Stimulated activated CD8-positive, alpha-beta memory T cell treated with anti-CD3 and anti-CD28 coated beads, Interleukin-12 subunit alpha, Interleukin-12 subunit beta, amount 100 ng/mL, for 4 hours (primary cell): Measurements from ENCODE around the gene FIS1.
A peak's percentile ranks its signal among the peaks of the same experiment; 100 is the strongest.

ENCODE experiments used
- DNase-seq: peaks from one replicate; pipeline ENCODE4 v3.0.0-alpha.2; 2020; ENCODE audit warnings: low read depth

The FIS1 gene

DNA sequence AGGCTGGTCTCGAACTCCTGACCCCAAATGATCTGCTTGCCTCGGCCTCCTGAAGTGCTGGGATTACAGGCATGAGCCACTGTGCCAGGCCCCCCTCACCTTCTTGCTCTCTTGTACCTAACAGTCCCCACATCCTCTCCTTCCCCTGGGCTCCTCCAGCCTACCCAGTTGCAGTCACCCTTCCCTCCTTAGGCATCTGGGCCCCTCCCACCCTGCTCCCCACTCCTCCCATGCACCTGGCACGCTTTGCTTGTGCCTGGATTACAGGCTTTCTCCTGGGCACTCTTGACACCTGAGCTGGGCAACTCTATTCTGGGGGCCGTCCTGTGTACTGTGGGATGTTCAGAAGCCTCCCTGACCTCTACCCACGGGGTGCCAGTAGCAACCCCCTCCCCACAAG, 10.2 kb downstream of the FIS1 start:
- no peak for DNase-seq

- DNase-seq = no peak
Measured at GRCh38 chr7:101233907-101234547, 10.9 kb downstream of the FIS1 start.

DNA sequence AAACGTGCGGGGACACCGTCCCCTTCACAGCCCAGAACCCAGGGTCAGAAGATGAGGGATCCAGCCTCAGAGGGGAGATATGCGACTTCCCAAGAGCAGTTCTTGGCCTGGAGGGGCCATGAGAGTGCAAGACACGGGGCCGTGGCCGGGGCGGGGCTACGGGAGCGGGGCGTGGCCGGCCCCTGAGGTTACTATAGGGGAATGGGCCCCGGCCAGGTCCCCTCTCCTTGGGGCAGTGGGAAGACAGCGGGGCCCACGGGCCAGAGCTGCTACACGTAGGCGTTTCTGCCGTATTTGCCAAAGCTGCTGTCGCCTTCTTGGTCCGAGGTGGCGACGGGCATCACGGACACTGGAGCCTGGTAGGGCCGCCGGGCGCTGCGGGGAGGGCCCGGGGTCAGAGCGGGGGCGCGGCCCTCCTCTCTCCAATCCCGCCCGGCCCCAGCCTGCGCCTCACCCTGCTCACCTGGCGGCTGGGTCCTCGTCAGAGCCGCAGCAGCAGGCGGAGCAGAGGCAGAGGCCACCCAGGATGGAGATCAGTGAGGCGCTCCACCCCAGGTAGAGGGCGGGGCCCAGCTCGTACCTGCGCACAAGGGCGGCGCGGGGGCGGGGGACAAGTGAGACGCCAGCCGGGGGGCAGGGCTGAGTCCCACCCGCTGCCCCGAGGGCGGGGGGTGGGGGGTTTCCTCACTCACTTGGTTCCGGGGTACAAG, 12.6 kb downstream of the FIS1 start:
- DNase-seq = no peak

DNA sequence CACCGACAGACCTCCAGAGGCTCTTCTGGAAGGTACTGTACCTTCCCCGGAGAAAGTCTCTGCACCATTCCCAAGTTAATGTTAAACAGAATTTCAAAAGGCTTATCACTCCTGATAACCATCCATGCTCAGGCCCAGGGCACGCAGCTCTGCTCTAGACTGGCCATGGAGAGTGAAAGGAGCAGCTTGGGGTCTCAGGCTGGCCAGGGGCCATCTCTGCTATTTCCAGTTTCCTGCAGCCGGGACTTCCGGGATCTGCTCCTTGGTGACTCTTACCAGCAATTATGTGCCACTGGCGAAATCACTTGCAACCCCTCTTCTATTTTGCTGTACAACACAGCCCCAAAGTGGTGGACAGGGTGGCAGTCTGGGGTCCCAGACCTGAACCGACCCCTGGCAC, 13.2 kb downstream of the FIS1 start:
- DNase-seq = no peak

- no peak for DNase-seq
Measured at GRCh38 chr7:101226721-101227120, 18.2 kb downstream of the FIS1 start.

DNA sequence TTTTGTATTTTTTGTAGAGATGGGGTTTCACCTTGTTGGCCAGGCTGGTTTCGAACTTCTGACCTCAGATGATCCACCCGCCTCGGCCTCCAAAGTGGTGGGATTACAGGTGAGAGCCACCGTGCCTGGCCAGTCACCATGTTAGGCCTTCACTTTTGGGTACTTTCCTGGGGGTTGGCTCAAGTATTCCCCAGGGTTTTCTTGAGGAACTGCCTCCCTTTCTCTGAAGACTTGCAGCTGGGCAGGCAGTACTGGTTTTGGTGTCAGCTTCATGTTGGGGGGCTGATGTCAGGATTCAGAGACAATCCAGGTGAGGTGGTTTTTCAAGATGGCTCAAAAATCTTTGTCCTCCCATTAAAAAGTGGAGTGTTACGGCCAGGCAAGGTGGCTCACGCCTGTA, 19.2 kb downstream of the FIS1 start:
- no peak for DNase-seq

DNA sequence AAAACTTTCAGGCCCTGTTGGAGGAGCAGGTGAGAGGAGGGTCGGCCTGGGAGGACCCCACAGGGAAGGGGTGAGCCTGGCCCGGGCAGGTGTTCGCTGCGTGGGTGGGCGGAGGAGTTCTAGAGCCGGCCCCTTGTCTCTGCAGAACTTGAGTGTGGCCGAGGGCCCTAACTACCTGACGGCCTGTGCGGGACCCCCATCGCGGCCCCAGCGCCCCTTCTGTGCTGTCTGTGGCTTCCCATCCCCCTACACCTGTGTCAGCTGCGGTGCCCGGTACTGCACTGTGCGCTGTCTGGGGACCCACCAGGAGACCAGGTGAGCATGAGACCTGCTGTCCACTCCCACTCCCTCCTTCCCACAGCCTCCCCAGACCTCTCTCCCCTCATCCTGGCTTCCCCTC, 21.4 kb downstream of the FIS1 start:
- DNase-seq = no peak

DNA sequence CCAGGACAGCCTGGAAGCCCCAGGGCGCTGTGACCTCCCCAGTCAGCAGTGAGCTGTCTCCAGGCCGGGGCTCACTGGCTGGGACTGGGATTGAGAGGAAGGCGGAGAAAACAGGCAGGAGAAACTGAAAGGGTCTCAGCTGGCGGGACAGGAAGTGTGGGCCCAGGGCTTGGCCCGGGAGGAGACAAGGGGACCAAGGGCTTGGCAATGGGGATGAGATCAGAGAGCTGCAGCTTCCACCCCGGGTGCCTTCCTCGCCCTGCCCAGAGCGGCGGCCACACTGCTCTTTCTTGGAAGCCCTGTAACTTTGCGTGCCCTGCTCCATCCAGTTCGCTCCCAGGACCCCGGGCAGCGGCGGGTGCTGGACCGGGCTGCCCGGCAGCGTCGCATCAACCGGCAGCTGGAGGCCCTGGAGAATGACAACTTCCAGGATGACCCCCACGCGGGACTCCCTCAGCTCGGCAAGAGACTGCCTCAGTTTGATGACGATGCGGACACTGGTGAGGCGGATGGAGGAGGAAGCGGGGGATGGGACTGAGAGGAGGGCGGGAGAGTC, 22.5 kb downstream of the FIS1 start:
- DNase-seq = no peak

- DNase-seq = no peak
Measured at GRCh38 chr7:101220295-101220694, 24.6 kb downstream of the FIS1 start.

GRCh38 chr7:101218236-101219125, 26.4 kb downstream of the FIS1 start:
- no peak for DNase-seq

DNA sequence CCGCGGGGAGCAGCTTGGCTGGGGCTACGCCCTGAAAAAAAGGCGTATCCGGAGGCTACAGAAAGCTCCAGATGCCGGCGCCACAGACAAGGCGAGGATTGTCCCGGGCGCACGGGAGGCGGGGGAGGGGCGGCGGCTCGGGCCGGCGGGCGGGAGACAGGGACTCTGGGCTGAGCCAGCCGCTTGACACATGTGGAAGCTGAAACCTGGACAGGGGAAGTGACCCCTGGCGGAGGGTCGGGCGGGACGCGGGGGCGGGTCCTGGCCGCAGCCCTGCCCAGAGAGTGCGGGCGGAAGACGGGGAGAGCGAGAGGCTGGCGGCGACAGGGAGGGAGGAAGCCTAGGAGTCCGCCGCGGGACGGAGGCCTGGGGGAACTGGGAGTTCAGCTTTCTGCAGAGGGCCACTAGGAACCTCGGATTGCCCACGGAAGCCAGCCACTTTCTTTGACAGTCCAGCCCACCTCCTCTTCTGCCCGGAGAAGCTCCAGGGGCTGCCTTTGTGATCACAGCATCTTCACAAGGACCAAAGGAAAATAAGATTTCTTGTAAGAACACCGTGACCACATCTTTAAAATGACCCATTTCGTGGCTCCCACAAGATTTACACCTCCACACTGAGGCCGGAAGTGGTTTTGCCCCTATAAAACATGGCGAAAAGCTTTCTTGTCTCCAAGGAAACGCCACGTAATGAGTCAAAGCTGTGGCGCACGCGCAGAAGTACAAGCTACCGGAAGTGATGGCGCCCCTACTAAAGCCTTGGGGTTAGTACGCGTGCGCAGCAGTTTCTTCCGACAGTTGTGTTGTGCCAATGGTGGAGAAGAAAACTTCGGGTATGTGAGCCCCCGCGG, 27.3 kb downstream of the FIS1 start, which contains the start of the genes PLOD3 and ZNHIT1:
PLOD3 (minus strand) TSS at position 194 of the 848 bp plus-strand sequence. CDS start 307 bp downstream, outside the sequence.
ZNHIT1 (plus strand) TSS at position 778 of the 848 bp plus-strand sequence; CDS start at position 809, 31 bp downstream.
- peak; percentile 92 for DNase-seq

DNA sequence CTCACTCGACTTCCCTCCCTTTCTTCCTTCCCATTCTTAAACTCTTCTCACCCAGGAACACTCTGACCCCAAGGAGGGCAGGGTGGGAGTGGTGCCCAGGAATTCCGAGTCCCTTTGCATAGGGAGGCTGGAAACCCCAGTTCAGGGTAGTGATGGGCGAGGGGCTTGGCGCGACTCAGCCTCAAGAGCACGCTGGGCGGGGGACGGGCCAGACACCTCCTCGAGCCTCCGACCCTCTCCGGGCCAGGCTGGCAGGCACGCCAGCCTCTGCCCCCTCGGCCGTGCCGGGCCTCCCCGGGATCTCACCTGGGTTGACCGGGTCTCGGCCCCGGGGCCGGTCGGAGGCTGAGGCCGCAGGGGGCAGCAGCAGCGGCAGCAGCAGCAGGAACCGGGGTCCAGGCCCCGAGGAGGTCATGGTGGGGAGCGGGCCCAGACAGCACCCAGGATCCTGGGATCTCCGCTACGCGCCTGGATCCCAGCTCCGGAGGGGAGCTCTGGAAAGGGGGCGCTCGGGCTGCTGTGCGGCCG, 28.0 kb downstream of the FIS1 start:
- DNase-seq = no peak

DNA sequence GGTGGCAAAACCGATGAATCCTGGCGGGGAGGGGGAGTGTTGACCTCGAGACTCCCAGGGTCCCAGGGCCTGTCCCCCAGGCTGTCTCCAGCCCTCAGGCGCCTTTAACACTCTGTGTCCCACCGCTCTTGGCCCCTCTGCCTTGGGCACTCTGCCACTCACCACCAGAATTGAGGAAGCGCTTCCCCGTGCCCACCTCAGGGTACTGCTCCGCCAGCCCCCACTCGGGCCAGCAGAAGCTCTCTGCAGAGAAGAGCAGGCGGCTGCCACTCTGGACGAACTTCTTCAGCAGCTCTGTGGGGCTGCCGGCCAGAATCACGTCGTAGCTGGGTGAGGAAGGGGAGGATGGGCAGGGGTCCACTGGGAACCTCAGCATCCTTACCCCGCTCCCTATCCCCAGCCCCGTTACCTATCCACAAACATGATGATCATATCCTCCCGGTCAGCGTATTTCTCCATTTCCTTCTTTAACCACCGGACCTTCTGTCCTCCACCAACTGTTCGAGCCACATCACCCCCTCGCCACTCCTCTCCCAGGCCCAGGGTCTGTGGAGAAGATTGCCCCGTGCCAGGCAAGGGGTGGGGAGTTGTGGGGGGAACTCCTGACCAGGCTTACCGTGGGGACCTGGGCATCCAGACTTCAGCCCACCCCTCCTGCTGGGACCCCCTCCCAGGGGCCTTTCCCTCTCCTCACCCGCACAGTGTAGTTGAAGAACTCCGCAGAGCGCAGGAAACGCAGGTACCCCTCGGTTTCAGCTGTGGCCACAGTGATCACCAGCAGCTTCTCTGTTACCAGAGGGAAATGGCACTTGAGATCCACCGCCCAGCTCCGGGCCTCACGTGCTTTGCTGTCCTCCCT, 28.7 kb downstream of the FIS1 start:
- no peak for DNase-seq

DNA sequence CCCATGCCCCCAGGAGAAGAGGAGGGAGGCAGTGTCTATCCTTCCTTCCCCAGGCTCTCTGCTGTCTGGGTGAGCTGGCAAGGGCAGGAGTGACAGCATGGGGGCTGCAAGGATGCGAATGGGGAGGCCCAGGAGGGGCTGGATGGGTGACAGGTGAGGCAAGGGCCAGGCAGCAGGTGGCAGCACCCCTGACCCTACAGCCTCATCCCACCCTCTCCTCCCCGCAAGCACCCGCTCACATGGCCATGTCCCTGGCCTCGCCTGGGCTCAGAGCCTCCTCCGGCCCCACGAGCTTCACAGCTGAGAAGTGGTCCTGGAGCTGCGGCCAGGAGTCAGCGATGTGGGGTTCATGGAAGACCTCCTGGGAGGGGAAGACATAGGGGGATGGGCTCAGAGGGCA, 32.9 kb downstream of the FIS1 start:
- DNase-seq = no peak

DNA sequence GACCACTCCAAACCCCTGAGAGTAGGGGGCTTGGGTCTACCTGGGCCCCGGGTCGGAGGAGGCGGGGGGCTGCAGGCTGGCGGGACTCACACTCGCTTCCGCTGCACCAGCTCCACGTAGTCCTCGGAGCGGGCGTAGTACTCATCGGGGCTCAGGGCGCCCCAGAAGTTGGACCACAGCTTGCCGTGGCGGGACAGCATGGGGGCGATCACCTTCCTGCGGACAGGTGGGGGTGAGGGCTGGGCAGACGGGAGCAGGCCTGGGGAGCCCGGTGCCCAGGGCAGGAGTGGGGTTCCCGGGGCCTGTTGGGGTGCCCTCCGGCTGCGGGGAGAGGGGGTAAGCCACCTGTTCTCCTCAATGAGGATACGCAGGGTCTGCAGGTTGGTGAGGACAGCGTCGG, 33.4 kb downstream of the FIS1 start:
- DNase-seq = no peak

GRCh38 chr7:101210143-101210542, 34.7 kb downstream of the FIS1 start:
- DNase-seq = no peak

GRCh38 chr7:101208794-101209193, 36.1 kb downstream of the FIS1 start:
- no peak for DNase-seq

DNA sequence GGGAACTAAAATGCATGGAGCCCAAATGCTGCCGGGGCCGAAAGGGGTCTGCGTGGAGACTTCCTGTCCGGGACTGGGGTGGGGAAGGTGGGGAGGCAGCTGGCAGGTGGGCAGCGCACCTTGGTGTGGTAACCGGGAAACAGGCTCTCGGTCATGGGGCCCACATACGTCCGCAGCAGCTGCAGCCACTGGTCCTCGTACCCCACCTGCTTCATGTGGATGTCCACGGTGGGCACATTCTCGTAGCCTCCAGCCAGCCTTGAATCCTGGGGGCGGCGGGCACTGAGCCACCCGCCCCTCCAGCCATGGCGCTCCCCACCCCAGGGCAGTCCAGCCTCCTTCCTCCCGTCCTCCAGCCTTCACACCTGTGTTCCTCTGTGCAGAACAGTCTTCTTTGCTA, 37.4 kb downstream of the FIS1 start:
- no peak for DNase-seq

DNA sequence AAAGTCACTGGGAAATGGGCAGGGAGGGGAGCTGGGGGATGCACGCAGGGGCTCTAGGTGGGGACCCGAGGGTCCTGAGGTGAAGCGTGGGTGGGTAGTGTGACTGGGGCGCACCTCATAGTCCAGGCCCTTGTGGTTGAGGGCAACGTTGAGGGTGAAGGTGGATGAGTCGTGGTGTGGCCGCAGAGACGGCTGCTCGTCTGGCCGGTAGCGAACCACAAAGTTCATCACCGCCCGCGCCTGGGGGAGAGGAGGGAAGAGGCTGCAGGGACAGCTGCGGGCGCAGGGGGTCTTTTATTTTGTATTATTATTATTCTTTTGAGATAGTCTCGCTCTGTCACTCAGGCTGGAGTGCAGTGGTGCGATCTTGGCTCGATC, 38.2 kb downstream of the FIS1 start:
- DNase-seq = no peak
